Measurements from ENCODE around the gene PDZK1.
"Not testable (repeated sequence)": the region's sequence is repeated elsewhere in the genome, so short reads cannot be mapped to it uniquely, and the experiment has no call there.

Gene PDZK1

DNA sequence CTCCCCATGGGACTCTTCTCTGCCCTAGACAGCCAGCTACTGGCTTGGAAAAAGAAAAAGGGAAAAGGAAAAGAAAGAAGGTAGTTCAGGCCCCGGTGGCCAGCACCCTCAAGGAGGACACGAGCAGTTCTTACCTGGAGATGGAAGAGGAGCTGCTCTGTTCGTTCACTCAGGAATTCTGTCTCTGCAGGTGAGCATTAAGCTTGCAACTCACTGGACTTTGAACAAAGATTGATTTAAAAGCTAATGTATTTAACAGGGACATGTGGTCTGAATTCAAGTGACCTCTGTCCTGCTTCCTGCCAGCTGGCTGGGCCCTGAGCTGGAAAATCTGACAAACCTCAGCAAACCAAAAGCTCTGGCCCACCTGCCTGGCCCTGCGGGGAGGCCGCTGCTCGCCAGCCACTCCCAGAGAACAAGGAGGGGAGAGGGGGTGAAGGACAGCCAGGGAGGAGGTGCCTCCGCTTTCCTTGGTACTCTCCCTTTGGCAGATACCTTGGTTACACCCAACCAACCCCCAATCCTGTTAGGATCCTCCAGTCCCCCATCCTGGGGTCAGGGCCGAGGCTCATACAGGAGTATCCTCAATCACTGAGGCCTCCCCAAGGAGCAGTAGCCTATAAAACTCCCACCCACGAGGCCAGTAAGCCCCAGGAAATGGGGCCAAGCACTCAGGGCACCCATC, at the start of gene PDZK1:
TSS of gene PDZK1 (minus strand) at position 186 of the 685 bp plus-strand sequence. CDS start 19,347 bp downstream, outside the sequence.
- no peak for DNase-seq

GRCh38 chr1:145751491-145752037, 44.4 kb upstream of the PDZK1 start:
- DNase-seq, result no peak

DNA sequence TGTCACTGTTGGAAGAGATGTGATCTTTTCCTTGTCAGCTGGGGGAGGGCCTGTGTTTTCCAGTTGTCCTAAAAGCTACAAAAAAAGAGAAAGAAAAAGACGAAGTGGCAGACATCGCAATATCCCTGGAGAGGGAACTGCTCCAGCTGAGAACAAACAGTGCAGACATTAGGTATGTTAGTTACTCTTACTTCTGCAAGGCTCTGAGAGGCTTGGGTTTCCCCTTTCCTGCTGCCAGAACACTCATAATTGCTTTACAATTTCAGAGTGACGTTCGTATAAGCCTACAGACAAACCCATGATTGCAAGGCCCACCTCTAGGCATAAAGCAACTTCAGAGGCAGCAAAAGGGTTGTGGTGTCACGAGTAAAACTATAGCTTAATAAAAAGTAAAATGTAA, 43.3 kb upstream of the PDZK1 start:
- no peak for DNase-seq

- DNase-seq, result peak in 1 of 2 experiments; percentile 9
Measured at GRCh38 chr1:145747398-145748247, 40.5 kb upstream of the PDZK1 start.

DNA sequence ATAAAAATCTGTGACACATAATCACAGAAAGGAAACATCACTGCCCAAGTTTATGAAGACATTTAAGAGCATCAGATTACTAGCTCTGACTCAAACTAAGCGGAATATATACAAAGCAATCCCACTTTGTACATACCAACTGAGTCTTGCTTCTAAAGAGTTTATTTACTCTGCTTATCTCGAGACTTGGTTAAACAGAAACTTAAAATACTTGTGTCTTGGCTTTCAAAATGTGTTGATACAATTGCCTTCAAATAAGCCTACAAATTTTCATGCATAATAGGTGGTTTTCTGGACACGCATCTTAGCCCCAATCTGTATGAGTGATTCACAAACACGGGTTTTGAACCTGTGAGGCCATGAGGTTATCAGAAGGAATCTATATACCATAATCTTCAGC, 33.1 kb upstream of the PDZK1 start:
- DNase-seq, result no peak

- DNase-seq, result no peak
Measured at GRCh38 chr1:145736191-145736590, 29.0 kb upstream of the PDZK1 start.

- no peak for DNase-seq
Measured at GRCh38 chr1:145730900-145731299, 23.7 kb upstream of the PDZK1 start.

GRCh38 chr1:145730467-145730866, 23.3 kb upstream of the PDZK1 start:
- DNase-seq, result no peak

GRCh38 chr1:145729666-145730436, 22.7 kb upstream of the PDZK1 start:
- DNase-seq, result no peak

DNA sequence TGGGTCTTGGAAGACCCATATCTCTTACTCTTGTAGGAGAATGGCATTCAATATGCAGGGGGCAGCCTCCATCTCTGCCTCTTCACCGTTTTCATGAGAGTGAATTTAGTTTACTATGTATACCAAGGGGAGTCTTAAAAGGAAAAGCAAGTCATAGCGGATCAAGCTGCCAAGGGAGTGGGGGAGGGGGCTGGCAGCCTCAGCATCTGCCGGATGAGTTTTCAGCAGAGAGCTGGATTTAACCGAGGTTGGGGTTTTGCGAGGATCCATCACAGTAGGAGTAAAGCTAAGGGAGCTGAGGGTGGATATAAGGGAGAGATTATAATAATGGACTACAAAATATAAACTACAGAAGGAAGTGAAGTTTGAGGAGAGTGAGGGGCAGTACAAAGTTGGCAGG, 22.0 kb upstream of the PDZK1 start:
- DNase-seq, result no peak

- DNase-seq, result not testable (repeated sequence)
Measured at GRCh38 chr1:145726193-145726592, 19.0 kb upstream of the PDZK1 start.

- DNase-seq, result peak; percentile 27 to 39
Measured at GRCh38 chr1:145720878-145721671, 13.9 kb upstream of the PDZK1 start.

DNA sequence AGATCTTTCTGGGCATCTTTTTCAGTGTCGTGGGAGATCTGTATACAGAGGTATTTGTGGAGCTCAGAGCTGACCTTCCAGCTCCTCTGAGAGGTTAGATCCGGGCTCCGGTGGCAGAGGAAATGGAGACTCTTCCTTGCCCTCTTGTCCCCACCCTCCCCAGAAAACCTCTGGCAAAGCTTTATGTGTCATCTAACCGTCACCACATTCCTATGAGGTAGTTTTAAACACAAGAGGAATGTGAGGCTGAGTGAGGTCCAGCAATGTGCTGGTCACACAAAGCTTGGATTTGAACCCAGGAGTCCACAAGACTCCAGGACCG, 13.3 kb upstream of the PDZK1 start:
- no peak for DNase-seq

- DNase-seq, result no peak
Measured at GRCh38 chr1:145719230-145720079, 12.3 kb upstream of the PDZK1 start, which contains the start of gene CD160. Gene CD160 (plus strand): TSS chr1:145719499. CDS start chr1:145728328, 8,829 bp downstream.

- DNase-seq, result not testable (repeated sequence)
Measured at GRCh38 chr1:145718465-145718864, 11.3 kb upstream of the PDZK1 start.

- DNase-seq, result no peak
Measured at GRCh38 chr1:145717833-145718232, 10.7 kb upstream of the PDZK1 start.

DNA sequence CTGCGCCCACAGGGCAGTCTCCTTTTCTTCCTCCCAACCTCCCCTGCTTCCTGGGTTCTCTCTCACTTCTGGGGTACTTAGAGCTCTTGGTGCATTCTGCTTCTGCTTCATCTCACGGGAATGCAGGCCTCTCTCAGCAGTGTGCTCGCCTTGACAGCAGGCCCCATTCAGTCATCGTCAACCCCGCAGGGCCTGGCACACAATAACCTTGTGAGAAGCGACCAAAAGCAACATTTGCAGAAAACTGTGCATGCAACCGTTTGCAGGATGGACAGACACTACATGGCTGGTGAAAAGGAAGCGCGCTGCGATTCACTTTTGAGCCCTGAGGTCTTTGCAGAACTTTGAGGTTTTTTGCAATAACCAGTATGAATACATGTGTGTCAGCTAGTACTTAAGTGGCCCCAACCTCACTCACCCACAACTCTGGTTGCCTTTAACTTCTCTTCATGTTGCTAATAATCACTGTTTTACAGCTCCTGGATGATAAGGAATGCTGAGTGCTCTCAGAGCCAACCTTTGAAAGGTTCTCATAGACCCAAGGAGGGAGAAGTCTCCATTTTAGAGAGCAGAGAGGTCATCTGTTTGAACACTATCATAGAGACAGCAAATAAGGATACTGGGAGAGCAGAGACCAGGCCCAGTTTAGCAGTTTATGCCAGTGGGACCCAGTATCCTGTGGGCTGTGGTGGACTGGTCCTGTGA, 9.6 kb upstream of the PDZK1 start:
- no peak for DNase-seq

GRCh38 chr1:145714524-145715111, 7.5 kb upstream of the PDZK1 start:
- no peak for DNase-seq

DNA sequence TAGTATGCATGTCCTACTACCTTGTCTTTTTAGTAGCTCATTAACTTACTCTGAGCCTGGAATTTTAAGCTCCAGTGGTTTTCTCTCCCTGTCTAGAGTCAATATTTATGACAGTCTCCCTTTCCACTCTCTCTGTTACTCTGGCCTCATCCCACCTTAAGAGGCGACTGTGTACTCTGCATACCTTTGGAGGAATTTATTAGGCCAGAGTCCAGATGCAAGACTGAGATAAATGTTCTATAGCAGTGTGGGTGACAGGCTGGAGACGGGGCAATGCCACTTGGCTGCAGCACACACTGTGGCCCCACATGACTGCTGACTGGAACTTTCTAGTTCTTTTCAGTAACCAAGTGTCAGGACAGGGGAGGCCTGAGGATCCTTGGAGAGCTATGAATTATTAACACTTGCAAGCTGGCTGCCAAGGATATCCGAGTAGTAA, 4.1 kb upstream of the PDZK1 start:
- no peak for DNase-seq

Measured in AML-193 (cell line).